GM19324 (cell line): ENCODE measurements around the gene ZCCHC24.

Experiments
- ATAC-seq: cut with Tn5 transposase; IDR thresholded peaks from one replicate; pipeline ENCODE4 v1.9.1; 2021; ENCODE audit warnings: mild to moderate bottlenecking, moderate library complexity; ENCODE audit not compliant: unreplicated experiment, low FRiP score

The ZCCHC24 gene

GRCh38 chr10:79434223-79434687 lies 11.2 kb downstream of the ZCCHC24 start:
- ATAC-seq: no peak

GRCh38 chr10:79433324-79434222 lies 11.9 kb downstream of the ZCCHC24 start:
- ATAC-seq: no peak

- ATAC-seq: no peak
These were observed 13.3 kb downstream of the ZCCHC24 start for GRCh38 chr10:79431891-79432831.

- ATAC-seq: no peak
These were observed 14.0 kb downstream of the ZCCHC24 start for GRCh38 chr10:79431428-79431827.

GRCh38 chr10:79430936-79431335 lies 14.5 kb downstream of the ZCCHC24 start:
- ATAC-seq: no peak

GRCh38 chr10:79430325-79430905 lies 15.0 kb downstream of the ZCCHC24 start:
- no peak for ATAC-seq

- ATAC-seq: no peak
These were observed 15.7 kb downstream of the ZCCHC24 start for GRCh38 chr10:79429751-79430150.

- ATAC-seq: no peak
These were observed 17.5 kb downstream of the ZCCHC24 start for GRCh38 chr10:79427965-79428364.

- ATAC-seq: no peak
These were observed 20.3 kb downstream of the ZCCHC24 start for GRCh38 chr10:79425074-79425532.

- no peak for ATAC-seq
These were observed 21.0 kb downstream of the ZCCHC24 start for GRCh38 chr10:79424221-79425073.

GRCh38 chr10:79422178-79422892 lies 23.1 kb downstream of the ZCCHC24 start:
- ATAC-seq: no peak

- ATAC-seq: no peak
These were observed 24.3 kb downstream of the ZCCHC24 start for GRCh38 chr10:79420974-79421688.

GRCh38 chr10:79418886-79419595 lies 26.4 kb downstream of the ZCCHC24 start:
- no peak for ATAC-seq

- ATAC-seq: no peak
These were observed 27.1 kb downstream of the ZCCHC24 start for GRCh38 chr10:79418274-79418673.

- no peak for ATAC-seq
These were observed 27.7 kb downstream of the ZCCHC24 start for GRCh38 chr10:79417731-79418130.

GRCh38 chr10:79417266-79417665 lies 28.2 kb downstream of the ZCCHC24 start:
- no peak for ATAC-seq

- no peak for ATAC-seq
These were observed 28.7 kb downstream of the ZCCHC24 start for GRCh38 chr10:79416578-79417255.
